SK-N-SH (cell line): Measurements from ENCODE around the gene GCSAML. TPM values are rescaled to one million over a fixed set of nuclear protein-coding genes. Genes with fewer than 3 reads are reported as not detected.
A peak's percentile ranks its signal among the peaks of the same experiment; 100 is the strongest.

ENCODE experiments used
- CTCF ChIA-PET: fragments of 300-600, 350-600 bp; formaldehyde crosslinking; extraction: SDS; loops from one replicate; lab custom pipeline; 2021; lab: Yijun Ruan, JAX
- POLR2A ChIA-PET: fragments of 350-600 bp; sonication (Branson Sonifier 250); formaldehyde crosslinking; extraction: SDS; loops from one replicate; lab custom pipeline; 2020; ENCODE audit warnings: antibody characterized with exemption, inconsistent platforms; lab: Yijun Ruan, JAX
- DNase-seq: peaks from one replicate; pipeline ENCODE4 v3.0.0; 2012
- H2AFZ ChIP-seq: fragments of 200-600 bp; sonication (generic); 2 replicates; pipeline ENCODE4 v1.8.1; 2016; ENCODE audit warnings: antibody characterized with exemption, mild to moderate bottlenecking, low read depth
- H3F3A ChIP-seq: fragments of 200-600 bp; sonication (generic); replicated peaks from 2 replicates; pipeline ENCODE3; 2016; ENCODE audit warnings: antibody characterized with exemption, mild to moderate bottlenecking; ENCODE audit not compliant: insufficient read depth
- H3K27ac ChIP-seq, 2 experiments: fragments of 200-500 bp in 1 of 2; fragments of 200-600 bp in 1 of 2; sonication (Bioruptor generic) in 1 of 2; sonication (generic), shearing (Covaris generic) in 1 of 2; 2 replicates each; pipeline versions ENCODE4 v1.5.1 to v1.6.1; 2014 to 2016; ENCODE audit warnings: low read depth in 2 of 2, inconsistent platforms in 1 of 2, low read length in 1 of 2, mild to moderate bottlenecking in 1 of 2, mixed read lengths in 1 of 2
- H3K27me3 ChIP-seq: fragments of 200-600 bp; sonication (generic), shearing (Covaris generic); 2 replicates; pipeline ENCODE4 v1.6.1; 2016; ENCODE audit warnings: mixed run types; ENCODE audit not compliant: insufficient read depth
- H3K36me3 ChIP-seq, 2 experiments: fragments of 200-500 bp in 1 of 2; fragments of 200-600 bp in 1 of 2; sonication (Bioruptor generic) in 1 of 2; sonication (generic) in 1 of 2; replicated peaks in 1 of 2; 2 replicates each; pipeline versions ENCODE3 to v1.5.1; 2014 to 2016; ENCODE audit warnings: low read length in 1 of 2, mild to moderate bottlenecking in 1 of 2; ENCODE audit not compliant: insufficient read depth in 2 of 2, control insufficient read depth in 1 of 2
- H3K4me1 ChIP-seq, 2 experiments: fragments of 200-500 bp in 1 of 2; fragments of 200-600 bp in 1 of 2; sonication (Bioruptor generic) in 1 of 2; sonication (generic), shearing (Covaris generic) in 1 of 2; 2 replicates each; pipeline versions ENCODE4 v1.5.1 to v1.6.1; 2014 to 2016; ENCODE audit warnings: low read depth in 1 of 2, low read length in 1 of 2, mixed run types in 1 of 2; ENCODE audit not compliant: insufficient read depth in 2 of 2, control insufficient read depth in 1 of 2
- H3K4me2 ChIP-seq: fragments of 200-600 bp; sonication (generic), shearing (Covaris generic); 2 replicates; pipeline ENCODE4 v1.6.1; 2017; ENCODE audit warnings: mixed run types
- H3K4me3 ChIP-seq, 2 experiments: fragments of 200-500 bp in 1 of 2; fragments of 200-600 bp in 1 of 2; sonication (Bioruptor generic) in 1 of 2; sonication (generic), shearing (Covaris generic) in 1 of 2; 2 replicates each; pipeline versions ENCODE4 v1.5.1 to v1.8.1; 2014 to 2016; ENCODE audit warnings: low read depth in 2 of 2, inconsistent platforms in 1 of 2, low read length in 1 of 2, mild to moderate bottlenecking in 1 of 2, mixed read lengths in 1 of 2, moderate library complexity in 1 of 2
- H3K79me2 ChIP-seq: fragments of 200-600 bp; sonication (generic); 2 replicates; pipeline ENCODE4 v1.8.1; 2017; ENCODE audit warnings: mild to moderate bottlenecking; ENCODE audit not compliant: insufficient read depth
- H3K9ac ChIP-seq: fragments of 200-600 bp; sonication (generic); 2 replicates; pipeline ENCODE4 v1.6.1; 2017; ENCODE audit warnings: mixed run types
- H3K9me2 ChIP-seq: fragments of 200-600 bp; sonication (generic); 2 replicates; pipeline ENCODE4 v1.6.1; 2017; ENCODE audit warnings: mixed run types
- H3K9me3 ChIP-seq: fragments of 200-600 bp; sonication (generic); 2 replicates; pipeline ENCODE4 v1.6.1; 2017; ENCODE audit warnings: mixed run types, mild to moderate bottlenecking, moderate library complexity
- H4K20me1 ChIP-seq: fragments of 200-600 bp; sonication (generic); 2 replicates; pipeline ENCODE4 v1.6.1; 2017; ENCODE audit warnings: mild to moderate bottlenecking, mixed run types; ENCODE audit not compliant: insufficient read depth
- CHD2 ChIP-seq: fragments of 150-350 bp; IDR thresholded peaks from 2 replicates; pipeline ENCODE4 v1.6.1; 2018; ENCODE audit warnings: low read length; ENCODE audit not compliant: partially characterized antibody
- CTCF ChIP-seq: fragments of 200-600 bp; sonication (generic); IDR thresholded peaks from 2 replicates; pipeline ENCODE4 v1.6.1; 2017; ENCODE audit warnings: antibody characterized with exemption, mild to moderate bottlenecking, moderate library complexity
- EP300 ChIP-seq, 2 experiments: IDR thresholded peaks; 2 replicates each; pipeline versions ENCODE4 v1.4.0 to v1.6.1; 2012; ENCODE audit warnings: borderline replicate concordance in 1 of 2, low read depth in 1 of 2, low read length in 1 of 2
- EZH2phosphoT487 ChIP-seq: fragments of 200-600 bp; sonication (generic); IDR thresholded peaks from 2 replicates; pipeline ENCODE4 v1.6.1; 2017; ENCODE audit warnings: low read depth, mixed run types, mild to moderate bottlenecking, antibody characterized with exemption, moderate library complexity, borderline replicate concordance
- FOSL2 ChIP-seq: IDR thresholded peaks from 2 replicates; pipeline ENCODE4 v1.4.0; 2012; ENCODE audit warnings: low read depth, mild to moderate bottlenecking, moderate library complexity, borderline replicate concordance
- FOXJ3 ChIP-seq: sonication (generic); formaldehyde crosslinking; IDR thresholded peaks from 2 replicates; pipeline ENCODE4 v1.5.1; 2020; ENCODE audit warnings: mild to moderate bottlenecking, missing genetic modification reagents
- FOXM1 ChIP-seq: IDR thresholded peaks from 2 replicates; pipeline ENCODE4 v1.4.0; 2012; ENCODE audit warnings: low read depth, mild to moderate bottlenecking
- GATA2 ChIP-seq: sonication (generic); formaldehyde crosslinking; IDR thresholded peaks from 2 replicates; pipeline ENCODE4 v1.5.0; 2020; ENCODE audit warnings: mild to moderate bottlenecking, missing genetic modification reagents
- IRF3 ChIP-seq: fragments of 150-350 bp; IDR thresholded peaks from 2 replicates; pipeline ENCODE4 v1.6.1; 2016; ENCODE audit warnings: mild to moderate bottlenecking, low read depth, low read length
- JUND ChIP-seq: IDR thresholded peaks from 2 replicates; pipeline ENCODE4 v1.4.0; 2012
- MAX ChIP-seq: IDR thresholded peaks from 2 replicates; pipeline ENCODE4 v1.4.0; 2012; ENCODE audit warnings: low read depth
- MEF2A ChIP-seq: IDR thresholded peaks from 2 replicates; pipeline ENCODE4 v1.4.0; 2012; ENCODE audit warnings: low read depth, borderline replicate concordance
- NFIC ChIP-seq: IDR thresholded peaks from 2 replicates; pipeline ENCODE4 v1.4.0; 2012; ENCODE audit warnings: borderline replicate concordance
- NRF1 ChIP-seq: IDR thresholded peaks from 2 replicates; pipeline ENCODE4 v1.6.1; 2012; ENCODE audit warnings: low read depth, mild to moderate bottlenecking, low read length
- RAD21 ChIP-seq: IDR thresholded peaks from 2 replicates; pipeline ENCODE4 v1.6.1; 2012; ENCODE audit warnings: mild to moderate bottlenecking, low read length
- RFX5 ChIP-seq: IDR thresholded peaks from 2 replicates; pipeline ENCODE4 v1.6.1; 2012; ENCODE audit warnings: mild to moderate bottlenecking, improper control_type of control experiment, low read length
- RXRA ChIP-seq: IDR thresholded peaks from 2 replicates; pipeline ENCODE4 v1.4.0; 2012; ENCODE audit warnings: low read depth, mild to moderate bottlenecking, borderline replicate concordance
- TAF1 ChIP-seq: IDR thresholded peaks from 2 replicates; pipeline ENCODE4 v1.6.1; 2012; ENCODE audit warnings: low read depth, mild to moderate bottlenecking, low read length, moderate library complexity, borderline replicate concordance
- TCF12 ChIP-seq: IDR thresholded peaks from 2 replicates; pipeline ENCODE4 v1.4.0; 2012
- TEAD4 ChIP-seq: IDR thresholded peaks from 2 replicates; pipeline ENCODE4 v1.4.0; 2012; ENCODE audit warnings: mild to moderate bottlenecking, borderline replicate concordance; ENCODE audit not compliant: insufficient read depth
- USF1 ChIP-seq: IDR thresholded peaks from 2 replicates; pipeline ENCODE4 v1.4.0; 2012; ENCODE audit warnings: low read depth, borderline replicate concordance
- USF2 ChIP-seq: fragments of 150-350 bp; IDR thresholded peaks from 2 replicates; pipeline ENCODE4 v1.6.1; 2017; ENCODE audit warnings: antibody characterized with exemption, low read length, low read depth, borderline replicate concordance
- WGBS: methylation state at CpG from one replicate; pipeline ENCODE4 v1.1.6; 2017; ENCODE audit warnings: low lambda C conversion rate; 5-methylcytosine and 5-hydroxymethylcytosine counted together
- polyA plus RNA-seq, 3 experiments: library from polyadenylated mRNA; depleted of rRNA; stranded (reverse); fragments of >200 nt; gene quantifications; 2 replicates each; pipeline ENCODE4 v1.2.3, GENCODE V29; 2012

GCSAML gene
- polyA plus RNA-seq, 1 of the 3 experiments (the other 2 are of a cell fraction) = not detected

GRCh38 chr1:247552231-247552630 lies 3.3 kb downstream of the GCSAML start (continued):
- TF ChIP-seq TCF12 (no peak), CTCF (no peak)

- H3K4me1 ChIP-seq = no peaks in the 10 kb centered on the region
- 10% methylated on average over 2 of the region's 2 CpGs for WGBS
- H3K27me3 ChIP-seq = no peaks in the 10 kb centered on the region
- H3K36me3 ChIP-seq = no peaks in the 10 kb centered on the region
- no peak for TF ChIP-seq FOXM1
- TF ChIP-seq NFIC = no peak
- no peak for TF ChIP-seq RFX5
- TF ChIP-seq RAD21 = no peak
- TF ChIP-seq, all 33 proteins: peak for 0
- CTCF ChIA-PET = no interaction called here
- H3K4me3 ChIP-seq = no peak overlapping the region
- H3F3A ChIP-seq = no peaks in the 10 kb centered on the region
- POLR2A ChIA-PET = no interaction called here
- H3K9me3 ChIP-seq = no peaks in the 10 kb centered on the region
- peak overlapping the region; percentile 57; the same call in 1 of the 2 replicates for H2AFZ ChIP-seq
- H3K79me2 ChIP-seq = no peaks in the 10 kb centered on the region
- H3K27ac ChIP-seq = no peak overlapping the region
- H3K4me2 ChIP-seq = no peak overlapping the region
- no peak overlapping the region for H3K9ac ChIP-seq
- DNase-seq = no peak
- H3K9me2 ChIP-seq = no peaks in the 10 kb centered on the region
- H4K20me1 ChIP-seq = no peaks in the 10 kb centered on the region
These were observed 9.2 kb downstream of the GCSAML start for GRCh38 chr1:247557926-247558674.

- DNase-seq = no peak
- H3K4me2 ChIP-seq = no peak overlapping the region
- H3K9me3 ChIP-seq = no peaks in the 10 kb centered on the region
- no peaks in the 10 kb centered on the region for H3K9me2 ChIP-seq
- no peaks in the 10 kb centered on the region for H3K36me3 ChIP-seq
- POLR2A ChIA-PET = no interaction called here
- H3K9ac ChIP-seq = no peak overlapping the region
- H3K4me1 ChIP-seq = no peaks in the 10 kb centered on the region
- H2AFZ ChIP-seq = 0 out of 2 replicates have a peak overlapping the region, but pooled peaks have one; percentile 36
- no peaks in the 10 kb centered on the region for H3F3A ChIP-seq
- CTCF ChIA-PET = no interaction called here
- no peaks in the 10 kb centered on the region for H3K27me3 ChIP-seq
- 27% methylated on average over 10 of the region's 10 CpGs for WGBS
- no peak overlapping the region for H3K27ac ChIP-seq
- no peaks in the 10 kb centered on the region for H3K79me2 ChIP-seq
- no peaks in the 10 kb centered on the region for H4K20me1 ChIP-seq
- H3K4me3 ChIP-seq = no peak overlapping the region
- TF ChIP-seq GATA2 (CRISPR knock-in tag) (no peak), USF2 (no peak), MEF2A (no peak), TCF12 (no peak), TEAD4 (no peak), JUND (no peak), USF1 (no peak), RXRA (no peak), MAX (no peak), TAF1 (no peak), EZH2phosphoT487 (no peak), NRF1 (no peak), FOSL2 (no peak), IRF3 (no peak), CHD2 (no peak), FOXJ3 (CRISPR knock-in tag) (no peak), EP300 (IDR thresholded peaks at IDR 0.05; ENCODE audit: borderline replicate concordance in 1 of 2, low read depth in 1 of 2, low read length in 1 of 2) (no peak)
These were observed 12.8 kb downstream of the GCSAML start for GRCh38 chr1:247561711-247562110.
